Endothelial cell of umbilical vein (primary cell): Measurements from ENCODE around the gene ZBTB4. TPM values are rescaled to one million over a fixed set of nuclear protein-coding genes. Genes with fewer than 3 reads are reported as not detected.

Experiments used
- BruUV-seq: library from RNA; stranded (reverse); fragments of 400-500 nt; replicated peaks from 2 replicates; lab custom pipeline; 2021; lab: Mats Ljungman, UMichigan
- CTCF ChIA-PET: fragments of 300-600, 350-600 bp; sonication (Branson Sonifier 250); formaldehyde crosslinking; loops from one replicate; lab custom pipeline; 2021; ENCODE audit warnings: antibody characterized with exemption, inconsistent platforms; lab: Charles Lee
- POLR2A ChIA-PET: fragments of 300-600, 350-600 bp; sonication (Branson Sonifier 250); formaldehyde crosslinking; loops from one replicate; lab custom pipeline; 2021; ENCODE audit warnings: antibody characterized with exemption, inconsistent platforms; lab: Charles Lee
- DNase-seq: peaks from one replicate; pipeline ENCODE4 v3.0.0-alpha.2; 2011; ENCODE audit warnings: low read depth, low spot score
- FAIRE-seq: peaks from 2 replicates; lab custom pipeline; 2011; peaks lifted over from hg19 to GRCh38; lab: Jason Lieb, UNC
- H2AFZ ChIP-seq: 2 replicates; pipeline ENCODE4 v1.6.0; 2012; ENCODE audit warnings: low read depth, low read length, control low read depth, inconsistent platforms
- H3K27ac ChIP-seq: 2 replicates; pipeline ENCODE4 v1.5.1; 2011; ENCODE audit warnings: low read depth, mild to moderate bottlenecking, control low read depth, low read length, moderate library complexity; ENCODE audit not compliant: insufficient read depth
- H3K27me3 ChIP-seq, 2 experiments: 2 replicates each; pipeline versions ENCODE4 v1.6.0 to v1.6.1; 2011; ENCODE audit warnings: low read length in 2 of 2, mixed read lengths in 1 of 2; ENCODE audit not compliant: control insufficient read depth in 2 of 2, insufficient read depth in 2 of 2
- H3K36me3 ChIP-seq, 2 experiments: 2 replicates in 1 of 2; 3 replicates in 1 of 2; pipeline ENCODE4 v1.5.1; 2011; ENCODE audit warnings: low read length in 2 of 2, mild to moderate bottlenecking in 1 of 2, moderate library complexity in 1 of 2; ENCODE audit not compliant: control insufficient read depth in 2 of 2, insufficient read depth in 2 of 2; ENCODE audit errors: extremely low read depth in 1 of 2
- H3K4me1 ChIP-seq: 3 replicates; pipeline ENCODE4 v1.5.1; 2011; ENCODE audit warnings: mild to moderate bottlenecking, low read length; ENCODE audit not compliant: control insufficient read depth, insufficient read depth; ENCODE audit errors: extremely low read depth
- H3K4me2 ChIP-seq: 2 replicates; pipeline ENCODE4 v1.6.1; 2011; ENCODE audit warnings: low read length, control low read depth, mixed read lengths; ENCODE audit not compliant: insufficient read depth
- H3K4me3 ChIP-seq, 3 experiments: fragments of 200-600 bp in 1 of 3; sonication (generic), shearing (Covaris generic) in 1 of 3; replicated peaks in 1 of 3; 2 replicates each; pipeline ENCODE4 v1.5.1; 2011 to 2016; ENCODE audit warnings: control low read depth in 3 of 3, low read length in 3 of 3, mild to moderate bottlenecking in 2 of 3, inconsistent platforms in 1 of 3, low read depth in 1 of 3, moderate library complexity in 1 of 3; ENCODE audit not compliant: insufficient read depth in 1 of 3
- H3K79me2 ChIP-seq: 2 replicates; pipeline ENCODE4 v1.6.0; 2012; ENCODE audit warnings: low read length, inconsistent platforms; ENCODE audit not compliant: control insufficient read depth, insufficient read depth
- H3K9ac ChIP-seq: replicated peaks from 2 replicates; pipeline ENCODE3; 2011; ENCODE audit warnings: low read length, control low read depth; ENCODE audit not compliant: insufficient read depth; ENCODE audit errors: extremely low read depth
- H3K9me1 ChIP-seq: replicated peaks from 3 replicates; pipeline ENCODE4 v1.6.0; 2011; ENCODE audit warnings: mild to moderate bottlenecking, low read length; ENCODE audit not compliant: control insufficient read depth, insufficient read depth; ENCODE audit errors: extremely low read depth
- H3K9me3 ChIP-seq: replicated peaks from 2 replicates; pipeline ENCODE4 v1.5.1; 2012; ENCODE audit warnings: low read length, inconsistent platforms; ENCODE audit not compliant: control insufficient read depth, insufficient read depth
- H4K20me1 ChIP-seq: replicated peaks from 2 replicates; pipeline ENCODE3; 2011; ENCODE audit warnings: mild to moderate bottlenecking, low read length; ENCODE audit not compliant: control insufficient read depth, insufficient read depth; ENCODE audit errors: extremely low read depth
- JUN ChIP-seq: IDR thresholded peaks from 2 replicates; pipeline ENCODE4 v1.6.1; 2011; ENCODE audit warnings: borderline replicate concordance, low read depth; ENCODE audit not compliant: insufficient read length, insufficient read depth
- MYC ChIP-seq: IDR thresholded peaks from one replicate; pipeline ENCODE4 v1.6.1; 2011; ENCODE audit warnings: mild to moderate bottlenecking, low read depth, low read length
- POLR2A ChIP-seq: IDR thresholded peaks from 2 replicates; pipeline ENCODE4 v1.6.1; 2012; ENCODE audit warnings: low read depth, mild to moderate bottlenecking, control low read depth, low read length
- POLR2AphosphoS5 ChIP-seq: IDR thresholded peaks from 2 replicates; pipeline ENCODE4 v1.6.1; 2012; ENCODE audit warnings: low read depth, mild to moderate bottlenecking, control low read depth, low read length, moderate library complexity; ENCODE audit not compliant: insufficient read depth
- dilution Hi-C: fragments of 300-500 bp; cut with MboI; formaldehyde crosslinking; loops from one replicate; pipeline ENCODE4 v1.15.0; 2019; ENCODE audit warnings: low sequenced_read_pairs; ENCODE audit not compliant: extremely low pct_ligation_motif_present
- intact Hi-C: fragments of 100-400 bp; cut with micrococcal nuclease; formaldehyde crosslinking; loops from one replicate; pipeline ENCODE4 v1.10.0; 2022
- polyA plus RNA-seq, 4 experiments: library from polyadenylated mRNA; depleted of rRNA in 3 of 4; stranded (reverse) in 3 of 4; unstranded in 1 of 4; fragments of >200 nt; gene quantifications; 2 replicates each; pipeline versions ENCODE4 v1.2.1 to v1.2.3, GENCODE V29; 2011 to 2012; ENCODE audit warnings: missing spikeins in 1 of 4
- total RNA-seq: library from RNA; stranded (reverse); gene quantifications from 2 replicates; pipeline ENCODE4 v1.2.3, GENCODE V29; 2021

Gene ZBTB4
- total and polyA plus RNA-seq, 2 donors (not counting 3 experiments of a cell fraction or from before 2014, with no cell fraction given), result 15.1 to 26.5 TPM

- TF ChIP-seq POLR2AphosphoS5 (no peak), MYC (no peak), JUN (no peak)
- Histone ChIP-seq H3K4me2 (no peak overlapping the region), H3K36me3 (no peaks in the 10 kb centered on the region), H3K79me2 (no peaks in the 10 kb centered on the region), H3K27me3 (no peaks in the 10 kb centered on the region), H3K27ac (no peak overlapping the region), H4K20me1 (no peaks in the 10 kb centered on the region), H3K4me3 (no peak overlapping the region), H3K9ac (no peak overlapping the region), H2AFZ (no peak overlapping the region), H3K9me3 (no peaks in the 10 kb centered on the region), H3K4me1 (no peaks in the 10 kb centered on the region), H3K9me1 (no peaks in the 10 kb centered on the region)
- POLR2A ChIA-PET, result no interaction called here
- DNase-seq, result no peak
- dilution Hi-C loops (no loop called here), intact Hi-C loops (no loop called here)
- FAIRE-seq, result no peak
- CTCF ChIA-PET, result no interaction called here
- BruUV-seq, result no TSS peak
Observed at GRCh38 chr17:7429722-7430121, 49.7 kb downstream of the ZBTB4 start.

GRCh38 chr17:7428557-7428956, 50.9 kb downstream of the ZBTB4 start, which contains the start of gene SPEM3:
TSS of gene SPEM3 (plus strand) at chr17:7428857. CDS start at chr17:7428903, 46 bp downstream.
- CTCF ChIA-PET, result interaction anchor here (0.7 kb wide), 1 partner anchor 8 kb away, joined by 3 read pairs; no protein-coding TSS in a partner anchor
- BruUV-seq, result no TSS peak
- POLR2A ChIA-PET, result no interaction called here
- Histone ChIP-seq H3K9ac (no peak within 1 kb of the TSS), H3K27ac (no peak within 1 kb of the TSS), H3K27me3 (no peaks in the 10 kb centered on the region), H3K36me3 (no peaks in the 10 kb centered on the region), H3K4me3 (no peak within 1 kb of the TSS), H3K9me3 (no peaks in the 10 kb centered on the region), H3K9me1 (no peaks in the 10 kb centered on the region), H3K79me2 (no peaks in the 10 kb centered on the region), H4K20me1 (no peaks in the 10 kb centered on the region), H2AFZ (no peak within 1 kb of the TSS), H3K4me2 (no peak within 1 kb of the TSS), H3K4me1 (no peaks in the 10 kb centered on the region)
- no peak for TF ChIP-seq POLR2A
- no peak for FAIRE-seq
- DNase-seq, result no peak
- intact Hi-C loops (no loop called here), dilution Hi-C loops (no loop called here)
